Nephron progenitor cell (in vitro differentiated cells): ENCODE data around the gene AP5Z1.

Experiments used
- DNase-seq: peaks from one replicate; pipeline ENCODE4 v3.0.0; 2021
- H3K27ac Mint-ChIP-seq: 2 replicates; pipeline ENCODE4 v1.8.0; 2021; ENCODE audit warnings: mild to moderate bottlenecking, moderate library complexity, mixed read lengths
- H3K27me3 Mint-ChIP-seq: 2 replicates; pipeline ENCODE4 v1.8.0; 2021; ENCODE audit warnings: mild to moderate bottlenecking, low read depth, mixed read lengths; ENCODE audit not compliant: poor library complexity
- H3K36me3 Mint-ChIP-seq: 2 replicates; pipeline ENCODE4 v1.8.0; 2021; ENCODE audit warnings: low read depth, mixed read lengths
- H3K4me1 Mint-ChIP-seq: 2 replicates; pipeline ENCODE4 v1.8.0; 2021; ENCODE audit warnings: mixed read lengths
- H3K4me3 Mint-ChIP-seq: 2 replicates; pipeline ENCODE4 v1.8.0; 2021; ENCODE audit warnings: mild to moderate bottlenecking, moderate library complexity, mixed read lengths
- H3K9me3 Mint-ChIP-seq: 2 replicates; pipeline ENCODE4 v1.8.0; 2021; ENCODE audit warnings: mild to moderate bottlenecking, moderate library complexity, mixed read lengths
- CTCF ChIP-seq: fragments of 200-600 bp; sonication (generic); IDR thresholded peaks from 2 replicates; pipeline ENCODE4 v1.5.0; 2021; ENCODE audit warnings: antibody characterized with exemption

AP5Z1 gene

GRCh38 chr7:4785371-4785770, 9.9 kb downstream of the AP5Z1 start:
- no peak for DNase-seq
- TF ChIP-seq CTCF: no peak
- H3K36me3 Mint-ChIP-seq: no peaks in the 10 kb centered on the region
- no peaks in the 10 kb centered on the region for H3K27me3 Mint-ChIP-seq
- no peaks in the 10 kb centered on the region for H3K9me3 Mint-ChIP-seq
- no peaks in the 10 kb centered on the region for H3K4me1 Mint-ChIP-seq
- H3K4me3 Mint-ChIP-seq: no peak overlapping the region
- H3K27ac Mint-ChIP-seq: no peak overlapping the region

GRCh38 chr7:4786015-4786414, 10.6 kb downstream of the AP5Z1 start:
- no peak for DNase-seq
- no peak overlapping the region for H3K4me3 Mint-ChIP-seq
- H3K27me3 Mint-ChIP-seq: no peaks in the 10 kb centered on the region
- no peaks in the 10 kb centered on the region for H3K9me3 Mint-ChIP-seq
- no peaks in the 10 kb centered on the region for H3K4me1 Mint-ChIP-seq
- H3K27ac Mint-ChIP-seq: no peak overlapping the region
- TF ChIP-seq CTCF: no peak
- H3K36me3 Mint-ChIP-seq: no peaks in the 10 kb centered on the region

GRCh38 chr7:4787541-4787940, 12.1 kb downstream of the AP5Z1 start:
- Mint-ChIP-seq H3K4me3 (no peak overlapping the region), H3K36me3 (peaks cover 5% of the 10 kb centered on the region), H3K4me1 (no peaks in the 10 kb centered on the region), H3K9me3 (no peaks in the 10 kb centered on the region), H3K27ac (no peak overlapping the region), H3K27me3 (no peaks in the 10 kb centered on the region)
- TF ChIP-seq CTCF: no peak
- DNase-seq: no peak

- Mint-ChIP-seq H3K27me3 (no peaks in the 10 kb centered on the region), H3K36me3 (peaks cover 5% of the 10 kb centered on the region), H3K9me3 (no peaks in the 10 kb centered on the region), H3K27ac (no peak overlapping the region), H3K4me1 (no peaks in the 10 kb centered on the region), H3K4me3 (no peak overlapping the region)
- TF ChIP-seq CTCF: no peak
- DNase-seq: no peak
Measured at GRCh38 chr7:4787947-4788626, 12.7 kb downstream of the AP5Z1 start.

- no peak for DNase-seq
Measured at GRCh38 chr7:4788627-4789189, 13.3 kb downstream of the AP5Z1 start.

More at GRCh38 chr7:4788627-4789189, 13.3 kb downstream of the AP5Z1 start:
- H3K27me3 Mint-ChIP-seq: no peaks in the 10 kb centered on the region
- H3K9me3 Mint-ChIP-seq: no peaks in the 10 kb centered on the region
- no peaks in the 10 kb centered on the region for H3K4me1 Mint-ChIP-seq
- no peak overlapping the region for H3K27ac Mint-ChIP-seq
- H3K4me3 Mint-ChIP-seq: no peak overlapping the region
- H3K36me3 Mint-ChIP-seq: peaks cover 5% of the 10 kb centered on the region
- TF ChIP-seq CTCF: no peak
